Measurements from ENCODE around the gene CEACAM7.
A peak's percentile ranks its signal among the peaks of the same experiment; 100 is the strongest.

The CEACAM7 gene

DNA sequence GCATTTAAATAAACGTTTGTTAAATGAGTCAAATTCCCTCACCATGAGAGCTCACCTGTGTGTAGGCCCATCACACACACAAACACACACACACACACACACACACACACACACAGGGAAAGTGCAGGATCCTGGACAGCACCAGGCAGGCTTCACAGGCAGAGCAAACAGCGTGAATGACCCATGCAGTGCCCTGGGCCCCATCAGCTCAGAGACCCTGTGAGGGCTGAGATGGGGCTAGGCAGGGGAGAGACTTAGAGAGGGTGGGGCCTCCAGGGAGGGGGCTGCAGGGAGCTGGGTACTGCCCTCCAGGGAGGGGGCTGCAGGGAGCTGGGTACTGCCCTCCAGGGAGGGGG, 11.9 kb upstream of the CEACAM7 start:
- DNase-seq (ENCODE audit: low read depth), result no peak
- no peak overlapping the region for H3K4me3 ChIP-seq (replicated peaks; ENCODE audit: low read depth, low read length)
- TF ChIP-seq, protein P1, sequence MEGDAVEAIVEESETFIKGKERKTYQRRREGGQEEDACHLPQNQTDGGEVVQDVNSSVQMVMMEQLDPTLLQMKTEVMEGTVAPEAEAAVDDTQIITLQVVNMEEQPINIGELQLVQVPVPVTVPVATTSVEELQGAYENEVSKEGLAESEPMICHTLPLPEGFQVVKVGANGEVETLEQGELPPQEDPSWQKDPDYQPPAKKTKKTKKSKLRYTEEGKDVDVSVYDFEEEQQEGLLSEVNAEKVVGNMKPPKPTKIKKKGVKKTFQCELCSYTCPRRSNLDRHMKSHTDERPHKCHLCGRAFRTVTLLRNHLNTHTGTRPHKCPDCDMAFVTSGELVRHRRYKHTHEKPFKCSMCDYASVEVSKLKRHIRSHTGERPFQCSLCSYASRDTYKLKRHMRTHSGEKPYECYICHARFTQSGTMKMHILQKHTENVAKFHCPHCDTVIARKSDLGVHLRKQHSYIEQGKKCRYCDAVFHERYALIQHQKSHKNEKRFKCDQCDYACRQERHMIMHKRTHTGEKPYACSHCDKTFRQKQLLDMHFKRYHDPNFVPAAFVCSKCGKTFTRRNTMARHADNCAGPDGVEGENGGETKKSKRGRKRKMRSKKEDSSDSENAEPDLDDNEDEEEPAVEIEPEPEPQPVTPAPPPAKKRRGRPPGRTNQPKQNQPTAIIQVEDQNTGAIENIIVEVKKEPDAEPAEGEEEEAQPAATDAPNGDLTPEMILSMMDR (IDR thresholded peaks at IDR 0.05; ENCODE audit: low read length, missing control alignments), result no peak

DNA sequence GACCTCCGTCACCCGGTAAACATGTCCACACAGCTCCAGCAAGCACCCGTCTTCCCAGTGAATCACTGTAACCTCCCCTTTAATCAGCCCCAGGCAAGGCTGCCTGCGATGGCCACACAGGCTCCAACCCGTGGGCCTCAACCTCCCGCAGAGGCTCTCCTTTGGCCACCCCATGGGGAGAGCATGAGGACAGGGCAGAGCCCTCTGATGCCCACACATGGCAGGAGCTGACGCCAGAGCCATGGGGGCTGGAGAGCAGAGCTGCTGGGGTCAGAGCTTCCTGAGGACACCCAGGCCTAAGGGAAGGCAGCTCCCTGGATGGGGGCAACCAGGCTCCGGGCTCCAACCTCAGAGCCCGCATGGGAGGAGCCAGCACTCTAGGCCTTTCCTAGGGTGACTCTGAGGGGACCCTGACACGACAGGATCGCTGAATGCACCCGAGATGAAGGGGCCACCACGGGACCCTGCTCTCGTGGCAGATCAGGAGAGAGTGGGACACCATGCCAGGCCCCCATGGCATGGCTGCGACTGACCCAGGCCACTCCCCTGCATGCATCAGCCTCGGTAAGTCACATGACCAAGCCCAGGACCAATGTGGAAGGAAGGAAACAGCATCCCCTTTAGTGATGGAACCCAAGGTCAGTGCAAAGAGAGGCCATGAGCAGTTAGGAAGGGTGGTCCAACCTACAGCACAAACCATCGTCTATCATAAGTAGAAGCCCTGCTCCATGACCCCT, 11.3 kb upstream of the CEACAM7 start:
- H3K4me3 ChIP-seq (replicated peaks; ENCODE audit: low read depth, low read length), result no peak overlapping the region
- no peak for DNase-seq (ENCODE audit: low read depth)
- TF ChIP-seq, protein P1 (IDR thresholded peaks at IDR 0.05; ENCODE audit: low read length, missing control alignments), result no peak

DNA sequence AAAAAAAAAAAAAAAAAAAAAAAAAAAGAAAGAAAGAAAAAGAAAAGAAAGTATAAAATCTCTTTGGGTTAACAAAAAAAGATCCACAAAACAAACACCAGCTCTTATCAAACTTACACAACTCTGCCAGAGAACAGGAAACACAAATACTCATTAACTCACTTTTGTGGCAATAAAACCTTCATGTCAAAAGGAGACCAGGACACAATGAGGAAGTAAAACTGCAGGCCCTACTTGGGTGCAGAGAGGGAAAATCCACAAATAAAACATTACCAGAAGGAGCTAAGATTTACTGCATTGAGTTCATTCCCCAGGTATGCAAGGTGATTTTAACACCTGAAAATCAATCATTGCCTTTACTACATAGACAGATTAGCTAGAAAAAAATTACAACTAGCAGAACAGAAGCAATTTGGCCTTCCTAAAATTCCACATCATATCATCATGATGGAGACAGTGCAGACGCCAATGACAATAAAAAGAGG, 10.7 kb upstream of the CEACAM7 start:
- DNase-seq (ENCODE audit: low read depth), result no peak
- TF ChIP-seq, protein P1 (IDR thresholded peaks at IDR 0.05; ENCODE audit: low read length, missing control alignments), result no peak
- no peak overlapping the region for H3K4me3 ChIP-seq (replicated peaks; ENCODE audit: low read depth, low read length)

DNA sequence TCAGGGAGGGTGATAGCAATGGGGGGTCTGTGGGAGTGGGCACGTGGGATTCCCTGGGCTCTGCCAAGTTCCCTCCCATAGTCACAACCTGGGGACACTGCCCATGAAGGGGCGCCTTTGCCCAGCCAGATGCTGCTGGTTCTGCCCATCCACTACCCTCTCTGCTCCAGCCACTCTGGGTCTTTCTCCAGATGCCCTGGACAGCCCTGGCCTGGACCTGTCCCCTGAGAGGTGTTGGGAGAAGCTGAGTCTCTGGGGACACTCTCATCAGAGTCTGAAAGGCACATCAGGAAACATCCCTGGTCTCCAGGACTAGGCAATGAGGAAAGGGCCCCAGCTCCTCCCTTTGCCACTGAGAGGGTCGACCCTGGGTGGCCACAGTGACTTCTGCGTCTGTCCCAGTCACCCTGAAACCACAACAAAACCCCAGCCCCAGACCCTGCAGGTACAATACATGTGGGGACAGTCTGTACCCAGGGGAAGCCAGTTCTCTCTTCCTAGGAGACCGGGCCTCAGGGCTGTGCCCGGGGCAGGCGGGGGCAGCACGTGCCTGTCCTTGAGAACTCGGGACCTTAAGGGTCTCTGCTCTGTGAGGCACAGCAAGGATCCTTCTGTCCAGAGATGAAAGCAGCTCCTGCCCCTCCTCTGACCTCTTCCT, 9.3 kb upstream of the CEACAM7 start:
- no peak for DNase-seq (ENCODE audit: low read depth)

DNA sequence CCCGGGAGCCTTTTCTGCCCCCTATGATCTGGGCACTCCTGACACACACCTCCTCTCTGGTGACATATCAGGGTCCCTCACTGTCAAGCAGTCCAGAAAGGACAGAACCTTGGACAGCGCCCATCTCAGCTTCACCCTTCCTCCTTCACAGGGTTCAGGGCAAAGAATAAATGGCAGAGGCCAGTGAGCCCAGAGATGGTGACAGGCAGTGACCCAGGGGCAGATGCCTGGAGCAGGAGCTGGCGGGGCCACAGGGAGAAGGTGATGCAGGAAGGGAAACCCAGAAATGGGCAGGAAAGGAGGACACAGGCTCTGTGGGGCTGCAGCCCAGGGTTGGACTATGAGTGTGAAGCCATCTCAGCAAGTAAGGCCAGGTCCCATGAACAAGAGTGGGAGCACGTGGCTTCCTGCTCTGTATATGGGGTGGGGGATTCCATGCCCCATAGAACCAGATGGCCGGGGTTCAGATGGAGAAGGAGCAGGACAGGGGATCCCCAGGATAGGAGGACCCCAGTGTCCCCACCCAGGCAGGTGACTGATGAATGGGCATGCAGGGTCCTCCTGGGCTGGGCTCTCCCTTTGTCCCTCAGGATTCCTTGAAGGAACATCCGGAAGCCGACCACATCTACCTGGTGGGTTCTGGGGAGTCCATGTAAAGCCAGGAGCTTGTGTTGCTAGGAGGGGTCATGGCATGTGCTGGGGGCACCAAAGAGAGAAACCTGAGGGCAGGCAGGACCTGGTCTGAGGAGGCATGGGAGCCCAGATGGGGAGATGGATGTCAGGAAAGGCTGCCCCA, 8.5 kb upstream of the CEACAM7 start:
- peak; percentile 3 for DNase-seq (ENCODE audit: low read depth)
- H3K4me3 ChIP-seq (replicated peaks; ENCODE audit: low read depth, low read length), result no peak overlapping the region
- TF ChIP-seq, protein P1 (IDR thresholded peaks at IDR 0.05; ENCODE audit: low read length, missing control alignments), result no peak

More for the DNA sequence above, 9.3 kb upstream of the CEACAM7 start:
- H3K4me3 ChIP-seq (replicated peaks; ENCODE audit: low read depth, low read length), result no peak overlapping the region
- TF ChIP-seq, protein P1 (IDR thresholded peaks at IDR 0.05; ENCODE audit: low read length, missing control alignments), result no peak

DNA sequence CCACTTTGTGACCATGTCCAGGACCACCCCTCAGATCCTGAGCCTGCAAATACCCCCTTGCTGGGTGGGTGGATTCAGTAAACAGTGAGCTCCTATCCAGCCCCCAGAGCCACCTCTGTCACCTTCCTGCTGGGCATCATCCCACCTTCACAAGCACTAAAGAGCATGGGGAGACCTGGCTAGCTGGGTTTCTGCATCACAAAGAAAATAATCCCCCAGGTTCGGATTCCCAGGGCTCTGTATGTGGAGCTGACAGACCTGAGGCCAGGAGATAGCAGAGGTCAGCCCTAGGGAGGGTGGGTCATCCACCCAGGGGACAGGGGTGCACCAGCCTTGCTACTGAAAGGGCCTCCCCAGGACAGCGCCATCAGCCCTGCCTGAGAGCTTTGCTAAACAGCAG, 7.7 kb upstream of the CEACAM7 start:
- no peak overlapping the region for H3K4me3 ChIP-seq (replicated peaks; ENCODE audit: low read depth, low read length)
- no peak for DNase-seq (ENCODE audit: low read depth)
- TF ChIP-seq, protein P1 (IDR thresholded peaks at IDR 0.05; ENCODE audit: low read length, missing control alignments), result no peak
